Measurements from ENCODE around the gene TMEM163. TPM values are rescaled to one million over a fixed set of nuclear protein-coding genes. Genes with fewer than 3 reads are reported as not detected.

The TMEM163 gene
- total and polyA plus RNA-seq, 8 donors = 0.58 to 16.7 (median 3.2) TPM; not detected in 1

DNA sequence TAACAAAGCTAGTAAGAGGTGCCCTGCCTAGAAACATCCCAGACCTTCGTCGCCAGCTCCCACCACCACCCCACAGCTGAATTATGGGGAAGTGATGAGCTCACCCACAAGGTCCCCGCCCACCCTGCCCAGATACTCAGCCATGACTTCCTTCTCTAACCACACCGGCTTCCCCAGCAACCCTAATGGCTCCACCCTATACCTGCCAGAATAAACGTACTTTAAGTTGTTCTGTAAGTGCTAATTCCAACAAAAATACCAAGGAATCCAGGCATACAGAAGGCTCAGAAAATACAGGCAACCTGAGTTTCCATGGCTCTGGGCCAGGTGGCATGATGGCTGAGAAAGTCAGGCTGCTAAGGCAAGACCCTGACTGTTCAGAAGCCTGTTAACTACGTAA is 39.1 kb downstream of the TMEM163 start:
- Histone ChIP-seq H3K27ac (no peak overlapping the region), H3K9me3 (no peaks in the 10 kb centered on the region), H3K36me3 (no peaks in the 10 kb centered on the region), H3K4me1 (peaks cover 4 to 45% (median 10%) of the 10 kb centered on the region in 4 donors), H3K4me3 (no peak overlapping the region), H3K27me3 (no peaks in the 10 kb centered on the region)
- DNase-seq = peak in 1 of 2 donors; percentile 59
- TF ChIP-seq CTCF (IDR thresholded peaks at IDR 0.05) = no peak
- no peak for TF ChIP-seq EP300 (IDR thresholded peaks at IDR 0.05)
- TF ChIP-seq POLR2A (IDR thresholded peaks at IDR 0.05) = no peak
- no peak for TF ChIP-seq POLR2AphosphoS5 (IDR thresholded peaks at IDR 0.05)
- intact Hi-C loops (cut with DNase I; ENCODE audit: low total_unique reads) = no loop called here
- WGBS, 5 donors = 63 to 70% (median 67%) methylated on average over 6 of the region's 6 CpGs

DNA sequence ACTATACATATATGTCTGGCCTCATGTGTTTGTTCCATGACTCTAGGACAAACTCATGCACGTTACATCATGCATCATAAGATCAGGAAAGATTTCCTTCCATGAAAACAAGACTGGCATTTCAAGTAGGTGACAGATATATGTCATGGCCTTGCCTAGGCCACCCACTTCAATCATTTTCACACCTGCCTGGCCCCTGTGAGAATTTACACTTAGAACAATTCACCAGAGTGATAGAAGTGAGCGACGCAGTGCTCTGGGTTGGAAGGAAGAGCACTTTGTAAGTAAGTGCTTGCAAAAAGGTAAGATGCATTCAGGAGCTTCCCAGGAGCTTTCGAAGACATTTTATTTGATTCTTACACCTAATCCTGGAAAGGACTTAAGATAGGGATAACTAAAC is 39.5 kb downstream of the TMEM163 start:
- intact Hi-C loops (cut with DNase I; ENCODE audit: low total_unique reads) = no loop called here
- peaks cover 4 to 41% (median 10%) of the 10 kb centered on the region in 4 donors for H3K4me1 ChIP-seq
- H3K9me3 ChIP-seq = no peaks in the 10 kb centered on the region
- H3K4me3 ChIP-seq = no peak overlapping the region
- H3K27ac ChIP-seq = no peak overlapping the region
- 89 to 98% (median 96%) methylated on average over 4 of the region's 4 CpGs for WGBS, 5 donors
- no peak for DNase-seq
- H3K36me3 ChIP-seq = no peaks in the 10 kb centered on the region
- no peak for TF ChIP-seq EP300 (IDR thresholded peaks at IDR 0.05)
- TF ChIP-seq POLR2AphosphoS5 (IDR thresholded peaks at IDR 0.05) = no peak
- TF ChIP-seq POLR2A (IDR thresholded peaks at IDR 0.05) = no peak
- no peak for TF ChIP-seq CTCF (IDR thresholded peaks at IDR 0.05)
- H3K27me3 ChIP-seq = no peaks in the 10 kb centered on the region

DNA sequence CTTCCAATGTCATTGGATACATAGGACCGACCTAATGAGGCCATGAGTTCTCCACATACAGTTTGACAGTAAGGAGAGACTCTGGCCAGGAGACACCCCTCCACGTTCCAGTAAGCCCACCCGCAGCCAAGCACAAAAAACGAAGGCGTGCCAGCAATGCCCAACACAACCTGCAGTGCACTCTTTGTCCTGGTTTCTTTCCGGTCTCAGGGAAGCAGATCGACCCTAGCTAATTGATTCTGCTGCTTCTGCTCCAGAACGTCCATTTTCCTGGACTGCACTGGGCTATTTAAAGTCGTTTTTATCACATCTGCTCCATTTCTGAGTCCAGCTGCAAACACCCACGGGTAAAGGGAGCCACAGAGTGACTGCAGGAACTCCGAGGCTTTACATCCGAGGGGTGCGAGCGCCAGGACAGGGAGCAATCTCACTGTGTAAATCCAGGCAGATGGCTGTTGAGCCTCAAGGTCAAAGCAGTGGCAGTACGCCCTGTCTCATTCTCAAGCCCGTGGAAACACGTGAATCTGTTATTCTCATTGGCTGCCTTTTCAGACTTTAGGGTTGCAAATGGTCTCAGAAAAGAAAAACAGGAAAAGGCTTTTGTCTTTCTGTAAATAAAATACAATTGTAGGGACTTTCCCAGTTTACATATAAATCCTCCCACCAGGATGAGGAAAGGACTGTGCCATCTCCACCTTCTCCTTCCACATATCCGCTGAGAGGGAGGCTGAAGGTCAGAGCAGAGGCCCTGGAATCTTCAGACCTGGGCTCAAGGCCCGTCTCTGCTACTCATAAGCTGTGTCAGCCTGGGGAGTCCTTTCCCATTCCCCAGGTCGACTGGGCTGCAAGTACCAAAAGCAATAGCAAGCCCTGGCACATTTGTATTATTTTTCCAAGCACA is 40.7 kb downstream of the TMEM163 start:
- Histone ChIP-seq H3K27ac (peak overlapping the region in 1 of 5 donors; percentile 14), H3K27me3 (no peaks in the 10 kb centered on the region), H3K9me3 (no peaks in the 10 kb centered on the region), H3K36me3 (no peaks in the 10 kb centered on the region), H3K4me1 (peaks cover 4 to 34% (median 5%) of the 10 kb centered on the region in 4 donors), H3K4me3 (no peak overlapping the region)
- TF ChIP-seq POLR2AphosphoS5 (IDR thresholded peaks at IDR 0.05) (no peak), POLR2A (IDR thresholded peaks at IDR 0.05) (no peak), EP300 (IDR thresholded peaks at IDR 0.05) (no peak), CTCF (IDR thresholded peaks at IDR 0.05) (no peak)
- DNase-seq = peak in 1 of 2 donors; percentile 66
- intact Hi-C loops (cut with DNase I; ENCODE audit: low total_unique reads) = no loop called here
- WGBS, 5 donors = 53 to 64% (median 57%) methylated on average over 20 of the region's 20 CpGs

DNA sequence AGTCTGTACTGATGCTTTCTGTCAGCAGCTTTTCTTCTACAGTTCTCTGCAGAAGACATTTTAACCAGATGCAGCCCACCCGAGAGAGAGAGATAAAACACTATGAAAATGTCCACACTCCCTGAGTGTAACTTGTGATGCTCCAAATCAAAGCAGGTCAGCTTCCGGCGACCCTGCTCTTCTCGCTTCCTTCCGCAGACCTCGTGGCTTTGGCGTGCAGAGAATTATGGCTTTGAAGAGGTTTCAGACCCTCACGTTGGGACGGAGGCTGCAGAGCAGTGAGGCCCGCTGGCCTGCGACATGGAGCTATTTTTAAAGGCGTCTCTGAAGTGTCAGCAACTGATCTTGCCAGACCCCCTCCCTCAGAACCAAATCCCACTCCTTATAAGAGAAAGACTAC is 41.8 kb downstream of the TMEM163 start:
- no peaks in the 10 kb centered on the region for H3K27me3 ChIP-seq
- no peaks in the 10 kb centered on the region for H3K36me3 ChIP-seq
- intact Hi-C loops (cut with DNase I; ENCODE audit: low total_unique reads) = no loop called here
- H3K4me3 ChIP-seq = no peak overlapping the region
- no peaks in the 10 kb centered on the region for H3K9me3 ChIP-seq
- WGBS, 5 donors = 68 to 82% (median 79%) methylated on average over 12 of the region's 12 CpGs
- peaks cover 4 to 28% (median 5%) of the 10 kb centered on the region in 4 donors for H3K4me1 ChIP-seq
- DNase-seq = no peak
- no peak overlapping the region for H3K27ac ChIP-seq
- TF ChIP-seq CTCF (IDR thresholded peaks at IDR 0.05) (no peak), POLR2AphosphoS5 (IDR thresholded peaks at IDR 0.05) (no peak), EP300 (IDR thresholded peaks at IDR 0.05) (no peak), POLR2A (IDR thresholded peaks at IDR 0.05) (no peak)

Measured in stomach (tissue), 9 donors.